K562 (cell line): ENCODE data around the gene BLVRA. TPM values are rescaled to one million over a fixed set of nuclear protein-coding genes. Genes with fewer than 3 reads are reported as not detected.

ENCODE experiments used
- ATF7 ChIP-seq: fragments of 450-650 bp; IDR thresholded peaks from 2 replicates; pipeline ENCODE4 v1.7.1; 2014; ENCODE audit warnings: mild to moderate bottlenecking, moderate library complexity
- CHD2 ChIP-seq: IDR thresholded peaks from 2 replicates; pipeline ENCODE4 v1.6.1; 2011; ENCODE audit warnings: low read depth, low read length
- DMBX1 ChIP-seq: fragments of 250-450 bp; sonication (Bioruptor Pico); IDR thresholded peaks from 2 replicates; pipeline ENCODE4 v1.8.0; 2022; ENCODE audit warnings: inconsistent platforms, mild to moderate bottlenecking, moderate library complexity, borderline replicate concordance
- FOXJ3 ChIP-seq: sonication (generic); formaldehyde crosslinking; IDR thresholded peaks from 2 replicates; pipeline ENCODE4 v1.4.0; 2020; ENCODE audit warnings: mild to moderate bottlenecking, missing genetic modification reagents
- HDAC3 ChIP-seq: fragments of 450-650 bp; IDR thresholded peaks from 2 replicates; pipeline ENCODE4 v1.6.1; 2018; ENCODE audit warnings: borderline replicate concordance, mild to moderate bottlenecking, moderate library complexity; ENCODE audit not compliant: partially characterized antibody
- JUND ChIP-seq, 2 experiments: IDR thresholded peaks; 2 replicates in 1 of 2; 3 replicates in 1 of 2; pipeline ENCODE4 v1.6.1; 2011; ENCODE audit warnings: borderline replicate concordance in 2 of 2, low read depth in 2 of 2, low read length in 2 of 2, improper control_type of control experiment in 1 of 2, missing biosample characterization in 1 of 2, missing genetic modification characterization in 1 of 2, missing genetic modification reagents in 1 of 2
- MEF2D ChIP-seq: conservative IDR thresholded peaks from 2 replicates; pipeline ENCODE4 v1.6.1; 2016; ENCODE audit warnings: low read depth, missing genetic modification characterization, missing compliant biosample characterization
- PCBP1 ChIP-seq: fragments of 200-400 bp; formaldehyde crosslinking; IDR thresholded peaks from 2 replicates; pipeline ENCODE4 v1.6.1; 2018; ENCODE audit warnings: mild to moderate bottlenecking, low read depth, low read length; ENCODE audit not compliant: poor library complexity, severe bottlenecking
- TAF7 ChIP-seq: fragments of 450-650 bp; IDR thresholded peaks from 2 replicates; pipeline ENCODE4 v1.6.1; 2016; ENCODE audit warnings: missing genetic modification characterization, missing compliant biosample characterization
- TEAD2 ChIP-seq: fragments of 450-650 bp; IDR thresholded peaks from 2 replicates; pipeline ENCODE4 v1.6.1; 2016; ENCODE audit warnings: missing genetic modification characterization, control low read depth, missing compliant biosample characterization
- XRCC4 ChIP-seq: IDR thresholded peaks from one replicate; pipeline ENCODE4 v1.6.1; 2011; ENCODE audit not compliant: insufficient read depth, insufficient read length; ENCODE audit errors: extremely low read depth
- ZNF583 ChIP-seq: fragments of 250-450 bp; sonication (Bioruptor Pico); IDR thresholded peaks from 2 replicates; pipeline ENCODE4 v1.4.0; 2020
- polyA plus RNA-seq, 8 experiments: library from polyadenylated mRNA; depleted of rRNA in 4 of 8; stranded (reverse) in 5 of 8; unstranded in 3 of 8; fragments of >200 nt; fragmentation: Nextera tagmentation in 2 of 8; fragmentation: Illumina TruSeq in 1 of 8; extraction: Ambion mirVana in 2 of 8; extraction: Trizol in 1 of 8; gene quantifications; 2 replicates each; pipeline versions ENCODE4 v1.2.1 to v1.2.3, GENCODE V29; 2011 to 2014; ENCODE audit warnings: inconsistent platforms in 1 of 8, missing spikeins in 1 of 8
- total RNA-seq, 7 experiments: library from RNA; depleted of rRNA in 6 of 7; stranded (reverse); fragments of >200 nt in 6 of 7; fragmentation: Illumina TruSeq in 2 of 7; extraction: Trizol in 2 of 7; gene quantifications; 2 replicates each; pipeline versions ENCODE4 v1.2.1 to v1.2.3, GENCODE V29; 2011 to 2021; ENCODE audit warnings: low replicate concordance in 1 of 7
- TF ChIP-seq, protein P1 (sequence below): fragments of 450-650 bp; IDR thresholded peaks from 2 replicates; pipeline ENCODE4 v1.6.1; 2018; ENCODE audit not compliant: partially characterized antibody
- TF ChIP-seq, protein P2 (sequence below): fragments of 450-650 bp; formaldehyde crosslinking; IDR thresholded peaks from 2 replicates; pipeline ENCODE4 v1.4.0; 2020; ENCODE audit warnings: mild to moderate bottlenecking, moderate library complexity
- TF ChIP-seq, protein P3 (sequence below): sonication (generic); formaldehyde crosslinking; IDR thresholded peaks from 2 replicates; pipeline ENCODE4 v1.8.1; 2023; ENCODE audit warnings: mild to moderate bottlenecking, missing genetic modification reagents
- TF ChIP-seq, protein P4 (sequence below): fragments of 250-450 bp; sonication (Bioruptor Pico); IDR thresholded peaks from 2 replicates; pipeline ENCODE4 v1.5.0; 2021
- TF ChIP-seq, protein P5 (sequence below): sonication (generic); formaldehyde crosslinking; IDR thresholded peaks from 2 replicates; pipeline ENCODE4 v1.8.1; 2022; ENCODE audit warnings: missing genetic modification reagents

BLVRA gene
- total and polyA plus RNA-seq, 9 of the 15 experiments (the other 6 are each of a cell fraction or from before 2014, with no cell fraction given): 48.5 to 147 (median 61.5) TPM

DNA sequence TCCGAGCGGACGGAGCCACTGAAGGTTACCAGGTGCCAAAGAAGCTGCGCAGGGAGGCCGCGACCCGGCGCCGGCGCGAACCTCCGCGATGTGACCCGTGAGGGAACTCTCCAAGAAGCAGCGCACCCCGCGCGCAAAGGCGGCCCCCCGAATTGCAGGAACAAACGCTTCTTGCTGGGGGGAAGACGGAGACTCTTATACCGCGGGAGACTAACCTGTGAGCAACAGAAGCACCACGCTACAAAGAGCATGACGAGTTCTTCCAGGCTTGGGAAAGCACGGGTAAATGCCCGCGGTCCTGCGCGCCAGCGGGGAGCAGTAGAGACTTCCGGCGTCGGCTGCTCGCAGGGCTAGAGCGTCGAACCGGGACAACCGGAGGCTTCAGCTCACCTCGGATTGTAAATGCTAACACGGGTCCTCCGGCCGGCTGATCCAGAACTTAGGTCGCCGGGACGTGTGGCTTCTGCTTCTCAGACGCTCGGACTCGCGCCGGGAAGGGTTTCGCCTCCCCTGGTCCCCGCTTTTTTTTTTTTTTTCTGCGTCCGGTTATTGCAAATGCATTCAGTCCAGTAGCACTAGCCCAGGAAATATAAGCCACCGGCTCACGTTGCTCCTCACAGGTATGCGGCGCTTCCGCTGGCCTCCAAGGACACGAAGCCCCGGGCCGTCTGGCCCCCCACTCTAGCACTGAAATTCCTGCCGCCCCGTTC lies 29.1 kb upstream of the BLVRA start, which contains the start of gene COA1 (continued):
- TF ChIP-seq, protein P1, sequence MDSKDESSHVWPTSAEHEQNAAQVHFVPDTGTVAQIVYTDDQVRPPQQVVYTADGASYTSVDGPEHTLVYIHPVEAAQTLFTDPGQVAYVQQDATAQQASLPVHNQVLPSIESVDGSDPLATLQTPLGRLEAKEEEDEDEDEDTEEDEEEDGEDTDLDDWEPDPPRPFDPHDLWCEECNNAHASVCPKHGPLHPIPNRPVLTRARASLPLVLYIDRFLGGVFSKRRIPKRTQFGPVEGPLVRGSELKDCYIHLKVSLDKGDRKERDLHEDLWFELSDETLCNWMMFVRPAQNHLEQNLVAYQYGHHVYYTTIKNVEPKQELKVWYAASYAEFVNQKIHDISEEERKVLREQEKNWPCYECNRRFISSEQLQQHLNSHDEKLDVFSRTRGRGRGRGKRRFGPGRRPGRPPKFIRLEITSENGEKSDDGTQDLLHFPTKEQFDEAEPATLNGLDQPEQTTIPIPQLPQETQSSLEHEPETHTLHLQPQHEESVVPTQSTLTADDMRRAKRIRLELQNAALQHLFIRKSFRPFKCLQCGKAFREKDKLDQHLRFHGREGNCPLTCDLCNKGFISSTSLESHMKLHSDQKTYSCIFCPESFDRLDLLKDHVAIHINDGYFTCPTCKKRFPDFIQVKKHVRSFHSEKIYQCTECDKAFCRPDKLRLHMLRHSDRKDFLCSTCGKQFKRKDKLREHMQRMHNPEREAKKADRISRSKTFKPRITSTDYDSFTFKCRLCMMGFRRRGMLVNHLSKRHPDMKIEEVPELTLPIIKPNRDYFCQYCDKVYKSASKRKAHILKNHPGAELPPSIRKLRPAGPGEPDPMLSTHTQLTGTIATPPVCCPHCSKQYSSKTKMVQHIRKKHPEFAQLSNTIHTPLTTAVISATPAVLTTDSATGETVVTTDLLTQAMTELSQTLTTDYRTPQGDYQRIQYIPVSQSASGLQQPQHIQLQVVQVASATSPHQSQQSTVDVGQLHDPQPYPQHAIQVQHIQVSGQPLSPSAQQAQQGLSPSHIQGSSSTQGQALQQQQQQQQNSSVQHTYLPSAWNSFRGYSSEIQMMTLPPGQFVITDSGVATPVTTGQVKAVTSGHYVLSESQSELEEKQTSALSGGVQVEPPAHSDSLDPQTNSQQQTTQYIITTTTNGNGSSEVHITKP: peak; percentile 32
- TF ChIP-seq ATF7 (peak; percentile 71), XRCC4 (no peak), ZNF583 (0 out of 2 replicates have a peak, but pooled peaks have one; percentile 21), MEF2D (tag) (no peak), HDAC3 (peak; percentile 44), CHD2 (no peak), PCBP1 (no peak), TEAD2 (tag) (no peak), JUND (IDR thresholded peaks at IDR 0.05; ENCODE audit: borderline replicate concordance, low read depth, low read length) (peak; percentile 60; the same call in 1 of the 2 replicates), JUND (tag; IDR thresholded peaks at IDR 0.05; ENCODE audit: borderline replicate concordance, low read depth, low read length) (no peak; the same call in 2 of the 3 replicates), DMBX1 (CRISPR knock-in tag) (0 out of 2 replicates have a peak, but pooled peaks have one; percentile 12), TAF7 (tag) (peak; percentile 42), FOXJ3 (CRISPR knock-in tag) (no peak)
- TF ChIP-seq, protein P2, sequence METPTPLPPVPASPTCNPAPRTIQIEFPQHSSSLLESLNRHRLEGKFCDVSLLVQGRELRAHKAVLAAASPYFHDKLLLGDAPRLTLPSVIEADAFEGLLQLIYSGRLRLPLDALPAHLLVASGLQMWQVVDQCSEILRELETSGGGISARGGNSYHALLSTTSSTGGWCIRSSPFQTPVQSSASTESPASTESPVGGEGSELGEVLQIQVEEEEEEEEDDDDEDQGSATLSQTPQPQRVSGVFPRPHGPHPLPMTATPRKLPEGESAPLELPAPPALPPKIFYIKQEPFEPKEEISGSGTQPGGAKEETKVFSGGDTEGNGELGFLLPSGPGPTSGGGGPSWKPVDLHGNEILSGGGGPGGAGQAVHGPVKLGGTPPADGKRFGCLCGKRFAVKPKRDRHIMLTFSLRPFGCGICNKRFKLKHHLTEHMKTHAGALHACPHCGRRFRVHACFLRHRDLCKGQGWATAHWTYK (CRISPR knock-in tag): peak; percentile 43; the same call in 1 of the 2 replicates
- TF ChIP-seq, protein P3, sequence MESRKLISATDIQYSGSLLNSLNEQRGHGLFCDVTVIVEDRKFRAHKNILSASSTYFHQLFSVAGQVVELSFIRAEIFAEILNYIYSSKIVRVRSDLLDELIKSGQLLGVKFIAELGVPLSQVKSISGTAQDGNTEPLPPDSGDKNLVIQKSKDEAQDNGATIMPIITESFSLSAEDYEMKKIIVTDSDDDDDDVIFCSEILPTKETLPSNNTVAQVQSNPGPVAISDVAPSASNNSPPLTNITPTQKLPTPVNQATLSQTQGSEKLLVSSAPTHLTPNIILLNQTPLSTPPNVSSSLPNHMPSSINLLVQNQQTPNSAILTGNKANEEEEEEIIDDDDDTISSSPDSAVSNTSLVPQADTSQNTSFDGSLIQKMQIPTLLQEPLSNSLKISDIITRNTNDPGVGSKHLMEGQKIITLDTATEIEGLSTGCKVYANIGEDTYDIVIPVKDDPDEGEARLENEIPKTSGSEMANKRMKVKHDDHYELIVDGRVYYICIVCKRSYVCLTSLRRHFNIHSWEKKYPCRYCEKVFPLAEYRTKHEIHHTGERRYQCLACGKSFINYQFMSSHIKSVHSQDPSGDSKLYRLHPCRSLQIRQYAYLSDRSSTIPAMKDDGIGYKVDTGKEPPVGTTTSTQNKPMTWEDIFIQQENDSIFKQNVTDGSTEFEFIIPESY: peak; percentile 68
- TF ChIP-seq, protein P4, sequence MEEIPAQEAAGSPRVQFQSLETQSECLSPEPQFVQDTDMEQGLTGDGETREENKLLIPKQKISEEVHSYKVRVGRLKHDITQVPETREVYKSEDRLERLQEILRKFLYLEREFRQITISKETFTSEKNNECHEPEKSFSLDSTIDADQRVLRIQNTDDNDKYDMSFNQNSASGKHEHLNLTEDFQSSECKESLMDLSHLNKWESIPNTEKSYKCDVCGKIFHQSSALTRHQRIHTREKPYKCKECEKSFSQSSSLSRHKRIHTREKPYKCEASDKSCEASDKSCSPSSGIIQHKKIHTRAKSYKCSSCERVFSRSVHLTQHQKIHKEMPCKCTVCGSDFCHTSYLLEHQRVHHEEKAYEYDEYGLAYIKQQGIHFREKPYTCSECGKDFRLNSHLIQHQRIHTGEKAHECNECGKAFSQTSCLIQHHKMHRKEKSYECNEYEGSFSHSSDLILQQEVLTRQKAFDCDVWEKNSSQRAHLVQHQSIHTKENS: no peak
- TF ChIP-seq, protein P5, sequence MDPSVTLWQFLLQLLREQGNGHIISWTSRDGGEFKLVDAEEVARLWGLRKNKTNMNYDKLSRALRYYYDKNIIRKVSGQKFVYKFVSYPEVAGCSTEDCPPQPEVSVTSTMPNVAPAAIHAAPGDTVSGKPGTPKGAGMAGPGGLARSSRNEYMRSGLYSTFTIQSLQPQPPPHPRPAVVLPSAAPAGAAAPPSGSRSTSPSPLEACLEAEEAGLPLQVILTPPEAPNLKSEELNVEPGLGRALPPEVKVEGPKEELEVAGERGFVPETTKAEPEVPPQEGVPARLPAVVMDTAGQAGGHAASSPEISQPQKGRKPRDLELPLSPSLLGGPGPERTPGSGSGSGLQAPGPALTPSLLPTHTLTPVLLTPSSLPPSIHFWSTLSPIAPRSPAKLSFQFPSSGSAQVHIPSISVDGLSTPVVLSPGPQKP (CRISPR knock-in tag): no peak
